HG03060 (cell line): Measurements from ENCODE around the gene RAD23A.

Experiments
- ATAC-seq: cut with Tn5 transposase; IDR thresholded peaks from one replicate; pipeline ENCODE4 v1.9.1; 2021; ENCODE audit warnings: low read depth, moderate number of reproducible peaks; ENCODE audit not compliant: unreplicated experiment

The RAD23A gene

GRCh38 chr19:13001502-13002165 lies 56.0 kb downstream of the RAD23A start:
- ATAC-seq, result no peak

GRCh38 chr19:13002166-13002898 lies 56.7 kb downstream of the RAD23A start:
- ATAC-seq, result no peak

- ATAC-seq, result no peak
Observed at GRCh38 chr19:13003081-13003480, 57.4 kb downstream of the RAD23A start.
